HG03457 (cell line): ENCODE data around the gene WDR38.
"Not testable (repeated sequence)": the region's sequence is repeated elsewhere in the genome, so short reads cannot be mapped to it uniquely, and the experiment has no call there.

Experiments used
- ATAC-seq: cut with Tn5 transposase; IDR thresholded peaks from one replicate; pipeline ENCODE4 v1.9.1; 2021; ENCODE audit warnings: moderate number of reproducible peaks; ENCODE audit not compliant: unreplicated experiment

Gene WDR38

DNA sequence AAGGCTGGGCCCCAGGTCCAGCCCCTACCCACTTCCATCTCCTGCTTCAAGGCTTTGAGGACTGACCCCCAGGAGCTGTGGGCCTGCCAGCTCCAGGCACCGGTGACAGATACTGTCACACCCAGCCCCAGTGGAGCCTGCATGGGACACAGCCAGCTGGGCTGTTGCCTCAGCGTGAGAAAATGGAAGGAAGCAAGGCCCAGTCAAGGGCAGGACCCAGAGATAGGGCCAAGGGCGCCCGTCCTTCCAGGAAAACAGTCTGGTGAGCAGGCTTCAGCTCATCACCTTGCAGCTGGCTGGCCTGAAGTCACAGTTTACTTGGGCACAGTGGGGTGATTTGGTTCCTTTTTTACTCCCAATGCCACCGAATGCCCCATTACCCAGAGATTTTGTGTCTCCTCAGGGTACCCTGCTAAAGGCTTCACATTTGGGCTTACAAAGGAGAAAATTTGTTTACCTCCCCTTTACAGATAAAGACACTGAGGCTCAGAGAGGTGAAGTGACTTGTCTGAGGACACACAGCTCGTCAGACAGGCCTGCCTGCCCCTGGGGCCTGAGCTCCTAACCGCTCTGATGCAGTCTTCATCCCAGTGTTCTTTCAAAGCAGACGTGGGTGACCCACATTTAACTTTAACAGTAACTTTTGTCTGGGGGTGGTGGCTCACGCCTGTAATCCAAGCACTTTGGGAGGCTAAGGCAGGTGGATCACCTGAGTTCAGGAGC, 21.5 kb upstream of the WDR38 start:
- no peak for ATAC-seq

DNA sequence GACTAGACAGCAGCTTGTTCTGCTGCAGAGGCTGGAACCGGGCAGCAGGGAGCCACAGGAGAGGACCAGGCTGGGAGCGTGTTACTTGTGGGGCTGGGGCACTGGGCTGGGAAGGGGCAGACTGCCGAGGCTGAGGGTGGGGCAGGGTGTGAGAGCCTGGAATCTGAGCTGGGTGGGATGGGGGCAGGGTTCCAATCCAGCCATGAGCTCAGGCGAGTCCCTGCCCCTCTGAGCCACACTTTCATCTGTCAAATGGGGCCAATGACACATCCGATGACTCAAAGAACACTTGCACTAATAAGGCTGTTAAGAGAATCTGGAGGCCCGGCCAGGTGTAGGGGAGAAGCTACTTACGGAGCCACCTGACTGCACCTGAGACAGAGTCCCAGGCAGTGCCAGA, 18.7 kb upstream of the WDR38 start:
- ATAC-seq, result no peak

DNA sequence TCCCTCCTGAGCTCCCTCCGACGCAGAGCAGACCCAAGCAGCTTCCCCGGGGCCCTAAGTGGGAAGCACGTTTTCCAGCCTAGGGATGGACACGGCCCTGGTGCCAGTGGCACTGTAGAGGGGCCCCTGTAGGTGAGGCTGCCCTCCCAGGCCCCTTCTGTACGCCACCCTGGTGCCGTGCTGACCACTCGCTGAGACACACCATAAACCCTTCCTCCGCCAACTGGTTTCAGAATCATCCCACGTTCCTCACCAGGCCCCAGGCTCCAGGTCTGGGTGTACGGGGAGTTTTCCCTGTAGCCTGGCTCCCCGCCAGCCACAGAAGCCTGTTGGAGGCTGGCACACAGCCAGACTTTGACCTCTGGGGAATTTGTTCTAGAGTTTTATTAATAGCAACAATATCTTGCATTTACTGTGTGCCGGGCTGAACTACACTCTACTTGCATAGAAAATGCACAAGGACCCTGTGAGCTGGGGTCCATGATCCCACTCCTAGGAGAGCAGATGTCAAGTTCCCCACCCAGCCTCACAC, 18.2 kb upstream of the WDR38 start:
- no peak for ATAC-seq

DNA sequence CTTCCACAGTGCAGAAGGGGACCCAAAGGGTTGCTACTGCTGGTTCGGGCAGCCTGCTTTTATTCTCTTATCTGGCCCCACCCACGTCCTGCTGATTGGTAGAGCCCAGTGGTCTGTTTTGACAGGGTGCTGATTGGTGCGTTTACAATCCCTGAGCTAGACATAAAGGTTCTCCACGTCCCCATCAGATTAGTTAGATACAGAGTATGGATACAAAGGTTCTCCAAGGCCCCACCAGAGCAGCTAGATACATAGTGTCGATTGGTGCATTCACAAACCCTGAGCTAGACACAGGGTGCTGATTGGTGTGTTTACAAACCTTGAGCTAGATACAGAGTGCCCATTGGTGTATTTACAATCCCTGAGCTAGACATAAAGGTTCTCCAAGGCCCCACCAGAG, 15.1 kb upstream of the WDR38 start:
- ATAC-seq, result not testable (repeated sequence)

DNA sequence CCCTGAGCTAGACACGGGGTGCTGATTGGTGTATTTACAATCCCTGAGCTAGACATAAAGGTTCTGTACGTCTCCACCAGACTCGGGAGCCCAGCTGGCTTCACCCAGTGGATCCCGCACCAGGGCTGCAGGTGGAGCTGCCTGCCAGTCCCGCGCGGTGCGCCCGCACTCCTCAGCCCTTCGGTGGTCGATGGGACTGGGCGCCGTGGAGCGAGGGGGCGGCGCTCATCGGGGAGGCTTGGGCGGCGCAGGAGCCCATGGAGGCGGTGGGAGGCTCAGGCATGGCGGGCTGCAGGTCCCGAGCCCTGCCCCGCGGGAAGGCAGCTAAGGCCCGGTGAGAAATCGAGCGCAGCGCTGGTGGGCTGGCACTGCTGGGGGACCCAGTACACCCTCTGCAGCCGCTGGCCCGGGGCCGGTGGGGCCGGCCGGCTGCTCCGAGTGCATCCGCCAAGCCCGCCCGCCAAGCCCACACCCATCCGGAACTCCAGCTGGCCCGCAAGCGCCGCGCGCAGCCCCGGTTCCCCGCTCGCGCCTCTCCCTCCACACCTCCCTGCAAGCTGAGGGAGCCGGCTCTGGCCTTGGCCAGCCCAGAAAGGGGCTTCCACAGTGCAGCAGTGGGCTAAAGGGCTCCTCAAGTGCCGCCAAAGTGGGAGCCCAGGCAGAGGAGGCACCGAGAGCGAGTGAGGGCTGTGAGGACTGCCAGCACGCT, 14.5 kb upstream of the WDR38 start:
- ATAC-seq, result not testable (repeated sequence)

DNA sequence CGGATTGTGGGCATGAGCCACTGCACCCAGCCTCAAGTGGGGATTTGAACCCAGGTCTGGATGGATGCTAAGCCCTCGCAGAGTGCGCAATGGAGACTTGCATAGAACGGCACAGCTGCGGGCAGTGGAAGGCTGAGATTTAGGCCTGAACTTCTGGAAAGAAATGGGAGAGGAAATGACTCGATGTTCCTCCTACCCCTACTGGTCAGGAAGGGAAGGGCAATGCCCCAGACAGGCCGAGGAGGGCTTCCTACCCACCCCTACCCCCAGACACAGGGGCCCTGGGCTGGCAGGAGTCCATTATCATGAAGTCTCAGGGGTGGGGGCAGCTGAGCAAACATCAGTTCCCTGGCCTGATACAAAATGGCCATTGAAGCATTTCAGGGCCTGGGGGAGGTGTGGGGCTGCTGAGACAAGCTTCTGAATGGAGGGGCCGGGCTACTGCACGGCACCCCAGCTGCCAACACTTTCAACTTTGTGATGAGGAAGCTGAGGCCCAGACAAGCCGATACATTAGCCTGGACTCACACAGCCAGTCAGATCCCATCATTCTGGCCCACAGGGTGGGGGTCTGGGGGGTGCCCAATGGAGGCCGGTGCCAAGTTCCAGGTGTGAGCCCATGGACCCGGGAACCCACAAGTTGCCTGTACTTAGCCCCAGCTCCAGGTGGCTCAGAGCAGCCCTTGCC, 13.5 kb upstream of the WDR38 start:
- ATAC-seq, result no peak

DNA sequence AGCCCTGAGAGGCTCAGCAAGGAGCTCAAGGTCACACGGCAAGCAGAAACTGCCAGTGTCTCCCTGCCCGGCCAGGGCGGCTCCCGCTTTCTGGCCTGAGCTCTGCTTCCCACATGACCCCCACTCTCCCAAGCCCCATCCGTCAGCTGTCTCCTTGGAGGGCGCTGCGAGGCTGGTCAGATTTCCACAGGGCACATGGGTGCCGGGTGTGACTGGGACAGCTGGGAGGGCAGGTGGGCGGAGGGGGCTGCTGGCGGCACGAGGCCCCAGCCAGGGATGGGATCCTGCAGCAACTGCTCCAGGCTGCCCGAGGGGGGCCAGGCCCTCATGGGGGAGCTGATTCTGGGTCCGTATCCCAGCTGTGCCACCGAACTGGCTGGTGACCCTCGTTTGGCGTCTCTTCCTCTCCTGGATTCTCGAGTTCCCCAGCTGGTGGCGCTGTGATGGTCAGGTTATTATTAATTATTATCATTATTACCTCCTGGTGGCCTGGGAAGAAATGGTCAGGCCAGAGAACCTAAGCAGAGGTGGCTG, 12.9 kb upstream of the WDR38 start:
- no peak for ATAC-seq

DNA sequence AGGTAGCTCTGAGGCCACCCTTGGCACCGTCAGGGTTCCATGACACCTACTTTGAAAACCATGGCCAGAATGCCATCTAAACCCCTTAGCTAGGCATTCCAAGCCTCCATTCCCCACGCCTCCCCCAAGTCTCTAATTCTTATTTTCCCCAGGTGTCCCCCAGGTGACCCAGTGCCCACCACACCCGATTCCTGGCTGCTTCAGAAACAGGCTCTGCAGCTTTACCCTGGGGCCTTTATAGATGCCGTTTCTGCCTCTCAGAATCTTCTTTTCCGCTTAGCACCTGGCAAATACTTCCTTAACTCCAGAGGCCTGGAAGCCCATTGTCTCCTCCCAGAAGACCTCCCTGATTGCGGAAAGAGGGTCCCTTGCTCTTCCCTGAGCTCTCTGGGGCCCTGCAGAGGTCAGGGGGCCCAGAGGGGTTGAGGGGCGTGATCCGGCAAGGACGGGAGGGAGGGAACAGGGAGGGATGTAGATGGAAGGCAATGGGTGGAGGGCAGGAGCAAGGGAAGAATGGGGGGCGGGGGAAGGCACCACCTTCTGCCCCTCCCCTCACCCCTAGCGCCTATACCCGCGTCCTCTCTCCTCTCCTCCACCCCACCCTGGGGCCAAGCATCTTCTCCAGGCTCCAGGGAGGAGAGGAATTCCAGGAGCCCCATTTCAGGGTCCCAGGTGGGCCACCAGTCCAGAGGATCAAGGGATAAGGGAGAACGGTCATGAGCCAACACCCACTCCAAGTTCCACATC, 12.0 kb upstream of the WDR38 start:
- ATAC-seq, result no peak

DNA sequence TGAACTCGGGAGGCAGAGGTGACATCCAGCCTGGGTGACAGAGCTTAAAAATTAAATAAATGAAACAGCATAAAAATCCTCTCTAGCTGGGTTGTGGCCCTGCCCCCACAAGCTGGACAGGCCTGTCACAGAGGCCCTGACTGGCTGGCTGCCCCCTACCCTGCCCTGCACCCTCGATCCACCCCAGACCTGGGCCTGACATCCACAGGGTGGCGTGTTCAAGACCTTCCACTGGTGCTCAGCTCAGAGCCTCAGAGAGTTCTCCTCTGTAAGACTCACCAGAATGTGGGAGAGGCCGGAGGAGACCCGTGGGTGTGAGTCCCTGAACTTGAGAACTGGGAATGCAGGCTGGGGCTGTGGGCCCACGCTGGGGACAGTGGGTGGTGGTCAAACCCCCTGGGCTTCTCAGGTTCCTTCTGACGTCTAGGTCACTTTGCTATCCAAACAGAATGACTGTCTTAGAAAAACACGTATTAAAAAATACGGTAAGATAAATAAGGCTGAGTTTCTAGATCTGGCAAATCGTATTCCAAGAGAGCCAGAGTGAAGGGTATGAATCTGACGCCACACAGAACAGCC, 9.7 kb upstream of the WDR38 start:
- no peak for ATAC-seq

DNA sequence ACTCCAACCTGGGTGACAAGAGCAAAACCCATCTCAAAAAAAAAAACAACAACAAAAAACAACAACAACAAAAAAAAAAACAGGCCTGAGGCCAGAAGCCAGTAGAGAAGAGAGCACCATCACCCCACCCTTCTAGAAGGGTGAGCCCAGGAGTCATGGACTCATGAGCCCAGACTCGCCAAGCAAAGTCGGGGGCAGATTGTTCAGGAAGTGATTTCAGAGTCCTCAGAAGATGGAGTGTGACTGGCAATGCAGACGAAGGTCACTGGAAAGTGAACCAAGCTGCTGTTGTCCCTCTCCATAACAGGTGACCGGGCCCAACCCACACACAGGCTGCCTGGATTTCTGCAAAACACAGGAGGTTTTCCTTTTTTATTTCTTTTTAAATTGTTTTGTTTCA, 9.0 kb upstream of the WDR38 start:
- no peak for ATAC-seq

DNA sequence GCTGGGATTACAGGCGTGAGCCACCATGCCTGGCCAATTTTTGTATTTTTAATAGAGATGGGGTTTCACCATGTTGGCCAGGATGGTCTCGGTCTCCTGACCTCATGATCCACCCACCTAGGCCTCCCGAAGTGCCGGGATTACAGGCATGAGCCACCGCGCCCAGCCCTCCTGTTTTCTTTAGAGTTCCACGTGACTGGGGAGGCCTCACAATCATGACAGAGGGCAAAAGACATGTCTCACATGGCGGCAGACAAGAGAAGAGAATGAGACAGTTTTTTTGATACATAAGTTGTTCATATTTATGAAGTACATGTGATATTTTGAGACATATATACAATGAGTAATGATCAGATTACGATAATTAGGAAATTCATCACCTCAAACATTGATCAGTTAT, 6.8 kb upstream of the WDR38 start:
- not testable (repeated sequence) for ATAC-seq

DNA sequence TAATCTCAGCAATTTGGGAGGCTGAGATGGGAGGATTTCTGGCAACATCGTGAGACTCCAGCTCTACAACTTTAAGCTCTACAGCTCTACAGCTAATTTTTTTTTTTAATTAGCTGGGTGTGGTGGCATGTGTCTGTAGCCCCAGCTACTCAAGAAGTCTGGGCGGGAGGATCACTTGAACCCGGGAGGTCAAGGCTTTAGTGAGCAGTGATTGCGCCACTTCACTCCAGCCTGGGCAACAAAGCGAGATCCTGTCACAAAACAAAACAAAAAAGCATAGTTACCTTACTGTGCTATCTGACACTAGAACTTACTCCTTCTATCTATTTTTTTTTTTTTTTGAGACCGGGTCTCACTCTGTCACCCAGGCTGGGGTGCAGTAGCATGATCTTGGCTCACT, 6.3 kb upstream of the WDR38 start:
- no peak for ATAC-seq

DNA sequence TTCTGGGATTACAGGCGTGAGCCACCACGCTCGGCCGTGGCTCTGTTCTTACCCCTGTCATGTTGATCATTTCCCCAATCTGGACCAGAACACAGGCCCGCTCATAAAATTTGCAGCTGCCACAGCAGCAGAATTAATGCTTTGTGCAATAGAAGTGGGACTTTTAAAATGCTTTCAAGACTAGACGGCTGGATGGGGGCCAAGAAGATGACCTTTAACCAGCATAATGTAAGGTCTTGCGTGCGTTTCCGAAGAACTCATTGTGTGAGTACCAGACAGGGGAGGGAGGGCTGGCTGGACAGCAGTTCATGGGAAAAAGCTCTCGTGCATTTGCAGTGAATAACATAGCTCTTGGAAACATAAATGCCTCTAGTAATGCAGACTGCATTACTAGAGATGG, 3.5 kb upstream of the WDR38 start:
- no peak for ATAC-seq

DNA sequence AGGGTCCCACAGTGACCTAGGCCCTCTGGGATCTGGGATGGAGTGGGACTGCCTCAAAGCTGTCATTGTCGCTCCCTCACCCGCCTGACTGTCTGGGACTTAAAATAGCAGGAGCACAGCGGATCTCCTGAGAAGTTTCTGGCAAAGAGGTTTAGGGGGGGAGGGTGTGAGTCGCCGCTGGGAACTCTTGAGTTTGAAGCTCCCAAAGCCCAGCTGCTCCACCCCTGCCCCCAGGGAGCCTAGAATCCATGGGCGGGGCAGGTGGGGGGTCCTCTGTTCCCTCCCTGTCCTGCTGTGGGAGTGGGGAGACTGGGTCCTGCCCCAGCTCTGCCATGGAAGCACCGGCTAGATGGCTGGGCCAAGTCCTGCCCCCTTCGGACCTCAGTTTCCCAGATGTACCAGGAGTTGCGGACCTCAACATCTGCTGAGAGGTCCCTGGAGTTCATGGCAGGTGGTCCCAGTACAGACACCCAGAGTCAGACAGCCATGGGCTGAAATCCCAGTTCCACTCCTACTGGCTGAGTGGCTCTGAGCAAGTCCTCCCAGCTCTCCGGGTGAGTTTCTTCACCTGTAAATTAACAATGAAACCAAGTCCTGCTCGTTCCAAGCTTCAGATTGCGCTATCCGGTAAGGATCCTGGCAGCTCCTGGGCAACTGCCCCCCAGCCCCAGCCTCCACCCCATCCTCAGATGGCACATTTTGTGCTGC, 985 bp upstream of the WDR38 start:
- no peak for ATAC-seq

DNA sequence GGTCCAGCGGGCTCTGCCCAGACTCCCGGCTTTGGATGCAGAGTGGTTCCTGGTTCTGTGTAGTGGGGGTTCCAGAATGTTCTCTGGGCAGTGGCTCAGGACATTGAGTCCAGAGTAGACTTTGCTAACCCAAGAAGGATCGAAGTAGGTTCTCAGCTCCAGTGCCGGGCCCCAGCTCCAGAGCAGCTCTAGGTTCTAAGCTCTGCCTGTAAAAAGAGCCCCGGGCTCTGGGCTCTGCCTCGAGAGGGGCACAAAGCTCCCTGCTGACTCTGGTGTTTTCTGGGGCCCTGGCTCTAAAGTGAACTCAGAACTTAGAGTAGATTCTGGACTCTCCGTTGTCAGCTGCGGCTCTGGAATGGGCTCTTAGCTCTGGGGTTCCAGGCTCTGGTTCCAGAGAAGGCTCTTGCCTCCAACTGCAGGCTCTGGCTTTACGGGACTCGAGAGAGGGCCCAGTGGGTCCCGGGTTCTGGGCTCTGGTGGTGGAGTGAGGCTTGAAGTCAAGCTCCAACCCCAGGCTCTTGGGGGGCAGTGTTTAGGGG, 414 bp downstream of the WDR38 start:
- no peak for ATAC-seq

DNA sequence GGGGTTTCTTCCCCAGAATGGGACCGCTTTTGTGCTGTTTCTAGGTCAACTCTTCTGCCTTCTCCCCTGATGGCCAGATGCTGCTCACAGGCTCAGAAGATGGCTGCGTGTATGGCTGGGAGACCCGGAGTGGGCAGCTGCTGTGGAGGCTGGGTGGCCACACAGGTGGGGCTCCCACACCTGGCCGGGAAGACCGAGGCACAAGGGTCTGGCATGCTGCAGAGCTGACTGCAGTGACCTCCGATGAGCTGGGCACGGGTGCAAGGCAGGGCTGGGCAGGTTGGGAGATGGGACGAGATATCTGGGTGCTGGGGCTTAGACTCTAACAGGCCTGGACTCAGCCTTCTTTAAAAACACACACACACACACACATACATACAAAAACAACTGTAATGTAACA, 901 bp downstream of the WDR38 start:
- ATAC-seq, result no peak

DNA sequence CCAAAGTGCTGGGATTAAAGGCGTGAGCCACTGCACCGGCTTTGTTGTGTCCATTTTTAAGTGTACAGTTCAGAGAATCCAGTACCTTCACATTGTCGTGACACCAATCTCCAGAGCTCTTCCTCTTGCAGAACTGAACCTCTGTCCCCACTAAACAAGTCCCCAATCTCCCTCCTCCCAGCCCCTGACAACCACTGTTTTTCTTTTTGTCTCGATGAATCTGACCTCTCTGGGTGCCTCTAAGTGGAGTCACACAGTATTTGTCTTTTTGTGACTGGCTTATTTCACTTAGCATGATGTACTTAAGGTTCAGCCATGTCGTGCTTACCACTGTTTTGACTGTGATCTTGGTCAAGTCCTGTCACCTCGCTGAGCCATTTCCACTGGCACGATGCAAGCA, 1.6 kb downstream of the WDR38 start:
- no peak for ATAC-seq

DNA sequence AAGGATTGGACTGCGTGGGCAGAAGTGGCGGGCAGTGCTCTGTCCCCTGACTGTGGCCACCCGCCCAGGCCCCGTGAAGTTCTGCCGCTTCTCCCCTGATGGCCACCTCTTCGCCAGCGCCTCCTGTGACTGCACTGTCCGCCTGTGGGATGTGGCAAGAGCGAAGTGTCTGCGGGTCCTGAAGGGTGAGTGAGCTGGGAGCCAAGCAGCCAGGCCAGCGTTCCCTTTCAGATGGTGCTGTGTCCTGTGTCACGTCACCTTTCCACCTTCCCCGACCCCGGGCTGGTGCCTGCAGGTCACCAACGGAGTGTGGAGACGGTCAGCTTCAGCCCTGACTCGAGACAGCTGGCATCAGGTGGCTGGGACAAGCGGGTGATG, 2.3 kb downstream of the WDR38 start:
- ATAC-seq, result no peak

DNA sequence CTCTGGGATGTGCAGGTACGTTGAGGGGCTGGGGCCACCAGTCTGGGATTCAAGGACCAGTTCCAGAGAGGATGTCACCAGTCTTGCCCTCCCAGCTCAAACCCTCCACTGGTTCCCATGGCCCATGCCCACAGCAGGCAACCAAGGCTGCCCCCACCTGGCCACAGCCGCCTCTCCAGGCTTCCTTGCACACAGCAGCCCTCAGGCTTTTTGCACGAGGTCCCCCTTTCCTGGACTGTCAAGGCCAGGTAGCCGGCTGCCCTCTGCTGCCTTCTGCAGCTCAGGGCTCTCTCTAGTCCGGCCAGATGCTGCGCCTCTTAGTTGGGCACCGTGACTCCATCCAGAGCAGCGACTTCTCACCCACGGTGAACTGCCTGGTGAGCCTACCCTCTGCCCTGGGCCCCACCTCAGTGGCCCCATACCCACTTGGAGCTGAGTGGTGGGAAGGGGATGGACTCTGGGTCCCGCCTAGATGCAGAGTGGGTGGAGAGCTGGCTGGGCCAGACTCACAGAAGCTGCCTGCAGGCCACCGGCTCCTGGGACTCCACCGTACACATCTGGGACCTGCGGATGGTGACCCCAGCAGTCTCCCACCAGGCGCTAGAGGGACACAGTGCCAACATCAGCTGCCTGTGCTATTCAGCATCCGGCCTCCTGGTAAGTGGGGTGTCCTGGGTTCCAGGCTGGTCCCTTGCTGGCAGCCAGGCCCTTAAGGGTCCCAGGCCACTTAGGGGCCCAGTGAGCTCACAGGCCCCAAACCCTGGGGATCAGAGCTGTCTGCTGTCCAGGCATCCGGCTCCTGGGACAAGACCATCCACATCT, 2.9 kb downstream of the WDR38 start:
- no peak for ATAC-seq
